DND-41 (cell line): ENCODE results near the gene ZCCHC3.

Experiments used
- ATAC-seq: fragments of 200-7000 bp; cut with Tn5 transposase; 3 replicates; pipeline ENCODE4 v1.9.1; 2021; ENCODE audit warnings: low read depth; ENCODE audit not compliant: insufficient read depth
- DNase-seq: peaks from one replicate; pipeline ENCODE4 v3.0.0-alpha.2; 2020
- H2AFZ ChIP-seq: 2 replicates; pipeline ENCODE4 v1.6.0; 2012; ENCODE audit warnings: low read depth, low read length
- H3K27ac ChIP-seq: 2 replicates; pipeline ENCODE4 v1.5.1; 2012; ENCODE audit warnings: low read length, inconsistent platforms
- H3K27me3 ChIP-seq: fragments of 200-600 bp; sonication (generic); 2 replicates; pipeline ENCODE4 v1.6.0; 2012; ENCODE audit warnings: low read length, mild to moderate bottlenecking, inconsistent platforms; ENCODE audit not compliant: insufficient read depth, poor library complexity
- H3K36me3 ChIP-seq: 2 replicates; pipeline ENCODE4 v1.5.1; 2012; ENCODE audit warnings: low read length, inconsistent platforms; ENCODE audit not compliant: insufficient read depth
- H3K4me1 ChIP-seq: 2 replicates; pipeline ENCODE4 v1.5.1; 2012; ENCODE audit warnings: mild to moderate bottlenecking, low read length; ENCODE audit not compliant: insufficient read depth
- H3K4me2 ChIP-seq: 2 replicates; pipeline ENCODE4 v1.6.0; 2012; ENCODE audit warnings: mild to moderate bottlenecking, moderate library complexity, low read length, inconsistent platforms; ENCODE audit not compliant: insufficient read depth
- H3K4me3 ChIP-seq, 2 experiments: fragments of 200-600 bp in 1 of 2; shearing (Covaris generic) in 1 of 2; 2 replicates each; pipeline ENCODE4 v1.5.1; 2012 to 2016; ENCODE audit warnings: inconsistent platforms in 2 of 2, low read length in 2 of 2, mild to moderate bottlenecking in 2 of 2, low read depth in 1 of 2, moderate library complexity in 1 of 2
- H3K79me2 ChIP-seq: 2 replicates; pipeline ENCODE4 v1.6.0; 2012; ENCODE audit warnings: low read length, inconsistent platforms; ENCODE audit not compliant: insufficient read depth
- H3K9ac ChIP-seq: 2 replicates; pipeline ENCODE4 v1.6.0; 2012; ENCODE audit warnings: low read depth, mild to moderate bottlenecking, inconsistent platforms, low read length, moderate library complexity
- H3K9me3 ChIP-seq: 2 replicates; pipeline ENCODE4 v1.5.1; 2012; ENCODE audit warnings: low read length, moderate library complexity, mild to moderate bottlenecking, inconsistent platforms; ENCODE audit not compliant: insufficient read depth, severe bottlenecking
- H4K20me1 ChIP-seq: 2 replicates; pipeline ENCODE4 v1.6.0; 2012; ENCODE audit warnings: low read length; ENCODE audit not compliant: insufficient read depth
- CTCF ChIP-seq: IDR thresholded peaks from 2 replicates; pipeline ENCODE4 v1.5.1; 2012; ENCODE audit warnings: borderline replicate concordance, low read length, moderate library complexity, mild to moderate bottlenecking; ENCODE audit not compliant: poor library complexity, severe bottlenecking; ENCODE audit errors: extremely low read depth
- EZH2 ChIP-seq: IDR thresholded peaks from 3 replicates; pipeline ENCODE4 v1.6.1; 2012; ENCODE audit warnings: borderline replicate concordance, low read depth, mild to moderate bottlenecking, moderate library complexity, low read length, inconsistent platforms; ENCODE audit not compliant: severe bottlenecking

Gene ZCCHC3

GRCh38 chr20:324177-325044 lies 27.0 kb downstream of the ZCCHC3 start:
- Histone ChIP-seq H3K79me2 (peaks cover 14% of the 10 kb centered on the region), H3K9ac (peak overlapping the region; percentile 64), H3K4me3 (peak overlapping the region; percentile 24 to 63), H2AFZ (peak overlapping the region; percentile 68), H3K4me1 (peaks cover 50% of the 10 kb centered on the region), H3K27ac (peak overlapping the region; percentile 65), H3K27me3 (no peaks in the 10 kb centered on the region), H3K4me2 (peak overlapping the region; percentile 93), H3K36me3 (peaks cover 10% of the 10 kb centered on the region; the same call in 1 of the 2 replicates), H3K9me3 (no peaks in the 10 kb centered on the region), H4K20me1 (peaks cover 16% of the 10 kb centered on the region)
- DNase-seq (peak; percentile 91), ATAC-seq (peak; percentile 68)
- TF ChIP-seq EZH2, result no peak
- TF ChIP-seq CTCF, result peak; percentile 41

GRCh38 chr20:325045-325888 lies 27.9 kb downstream of the ZCCHC3 start, which contains the start of gene SOX12:
Gene SOX12, plus strand, starts transcription at chr20:325552. Its CDS starts 373 bp downstream, at chr20:325925.
- peak within 1 kb of the TSS; percentile 93 for H3K4me2 ChIP-seq
- ATAC-seq (peak; percentile 71), DNase-seq (peak; percentile 96)
- H3K27me3 ChIP-seq, result no peaks in the 10 kb centered on the region
- no peak for TF ChIP-seq CTCF
- TF ChIP-seq EZH2, result no peak
- H3K36me3 ChIP-seq, result peaks cover 14% of the 10 kb centered on the region; the same call in 1 of the 2 replicates
- H4K20me1 ChIP-seq, result peaks cover 25% of the 10 kb centered on the region
- H3K27ac ChIP-seq, result peak within 1 kb of the TSS; percentile 71
- H3K9ac ChIP-seq, result peak within 1 kb of the TSS; percentile 64
- peak within 1 kb of the TSS; percentile 29 to 63 for H3K4me3 ChIP-seq
- peaks cover 14% of the 10 kb centered on the region for H3K79me2 ChIP-seq
- H3K9me3 ChIP-seq, result no peaks in the 10 kb centered on the region
- peak within 1 kb of the TSS; percentile 85 for H2AFZ ChIP-seq
- H3K4me1 ChIP-seq, result peaks cover 58% of the 10 kb centered on the region

- no peak for ATAC-seq
- peak; percentile 66 for DNase-seq
These were observed 28.7 kb downstream of the ZCCHC3 start for GRCh38 chr20:325889-326644.

More at GRCh38 chr20:325889-326644, 28.7 kb downstream of the ZCCHC3 start:
- Histone ChIP-seq H4K20me1 (peaks cover 29% of the 10 kb centered on the region), H2AFZ (peak overlapping the region; percentile 85), H3K9me3 (no peaks in the 10 kb centered on the region), H3K27me3 (no peaks in the 10 kb centered on the region), H3K4me3 (peak overlapping the region; percentile 29 to 63; a peak in 3 of 4 replicates), H3K9ac (peak overlapping the region; percentile 64), H3K79me2 (peaks cover 14% of the 10 kb centered on the region), H3K27ac (peak overlapping the region; percentile 71), H3K4me2 (peak overlapping the region; percentile 93), H3K4me1 (peaks cover 60% of the 10 kb centered on the region), H3K36me3 (peaks cover 14% of the 10 kb centered on the region; the same call in 1 of the 2 replicates)
- TF ChIP-seq CTCF (peak; percentile 16), EZH2 (peak; percentile 64)
